Sigmoid colon (tissue), 4 donors: ENCODE data around the gene SLC1A2.

Source experiments
- CTCF ChIP-seq, 4 experiments: fragments of 450-650 bp in 3 of 4; fragments of 200-600 bp in 1 of 4; IDR thresholded peaks; one replicate each; pipeline ENCODE4 v1.5.1; 2016 to 2019; ENCODE audit warnings: antibody characterized with exemption in 4 of 4, mild to moderate bottlenecking in 3 of 4, moderate library complexity in 2 of 4
- EP300 ChIP-seq, 4 donors: sonication (generic); formaldehyde crosslinking; IDR thresholded peaks; one replicate each; pipeline ENCODE4 v1.6.1; 2017; ENCODE audit warnings: antibody characterized with exemption in 4 of 4
- POLR2A ChIP-seq, 2 donors: fragments of 450-650 bp; IDR thresholded peaks; one replicate each; pipeline ENCODE4 v1.6.1; 2016; ENCODE audit warnings: antibody characterized with exemption in 2 of 2, mild to moderate bottlenecking in 2 of 2, moderate library complexity in 2 of 2
- POLR2AphosphoS5 ChIP-seq, 4 donors: sonication (generic); formaldehyde crosslinking; IDR thresholded peaks; one replicate each; pipeline ENCODE4 v1.6.1; 2017; ENCODE audit warnings: antibody characterized with exemption in 4 of 4

GRCh38 chr11:35280727-35281126, 138.6 kb downstream of the SLC1A2 start:
- no peak for TF ChIP-seq POLR2A (IDR thresholded peaks at IDR 0.05)
- TF ChIP-seq EP300 (IDR thresholded peaks at IDR 0.05), result no peak
- TF ChIP-seq CTCF (IDR thresholded peaks at IDR 0.05), result no peak
- no peak for TF ChIP-seq POLR2AphosphoS5 (IDR thresholded peaks at IDR 0.05)
